ENCODE results near the gene CDAN1.

CDAN1 gene

GRCh38 chr15:42716626-42717025 lies 20.3 kb downstream of the CDAN1 start:
- Histone ChIP-seq H3K4me3 (replicated peaks; ENCODE audit: insufficient read depth, low read length) (no peak overlapping the region), H3K27me3 (ENCODE audit: insufficient read depth, poor library complexity, severe bottlenecking) (no peaks in the 10 kb centered on the region), H3K27ac (replicated peaks) (no peak overlapping the region)
- no peak for DNase-seq (ENCODE audit: low read depth in 1 of 2, low spot score in 1 of 2)
- TF ChIP-seq SPI1 (IDR thresholded peaks at IDR 0.05; ENCODE audit: borderline replicate concordance, low read depth) (no peak), POLR2AphosphoS5 (IDR thresholded peaks at IDR 0.05; ENCODE audit: low read depth) (no peak), REST (IDR thresholded peaks at IDR 0.05; ENCODE audit: insufficient replicate concordance, low read depth) (no peak), GABPA (IDR thresholded peaks at IDR 0.05; ENCODE audit: low read depth) (no peak), CTCF (IDR thresholded peaks at IDR 0.05; ENCODE audit: insufficient read depth, low read length) (no peak)

GRCh38 chr15:42716125-42716524 lies 20.8 kb downstream of the CDAN1 start:
- no peak overlapping the region for H3K27ac ChIP-seq (replicated peaks)
- no peaks in the 10 kb centered on the region for H3K27me3 ChIP-seq (ENCODE audit: insufficient read depth, poor library complexity, severe bottlenecking)
- TF ChIP-seq POLR2AphosphoS5 (IDR thresholded peaks at IDR 0.05; ENCODE audit: low read depth) (no peak), GABPA (IDR thresholded peaks at IDR 0.05; ENCODE audit: low read depth) (no peak), SPI1 (IDR thresholded peaks at IDR 0.05; ENCODE audit: borderline replicate concordance, low read depth) (no peak), CTCF (IDR thresholded peaks at IDR 0.05; ENCODE audit: insufficient read depth, low read length) (no peak), REST (IDR thresholded peaks at IDR 0.05; ENCODE audit: insufficient replicate concordance, low read depth) (no peak)

GRCh38 chr15:42712584-42712983 lies 24.3 kb downstream of the CDAN1 start:
- Histone ChIP-seq H3K4me3 (replicated peaks; ENCODE audit: insufficient read depth, low read length) (no peak overlapping the region), H3K27me3 (ENCODE audit: insufficient read depth, poor library complexity, severe bottlenecking) (no peaks in the 10 kb centered on the region), H3K27ac (replicated peaks) (no peak overlapping the region)
- TF ChIP-seq GABPA (IDR thresholded peaks at IDR 0.05; ENCODE audit: low read depth), result no peak
- TF ChIP-seq REST (IDR thresholded peaks at IDR 0.05; ENCODE audit: insufficient replicate concordance, low read depth), result no peak
- no peak for TF ChIP-seq CTCF (IDR thresholded peaks at IDR 0.05; ENCODE audit: insufficient read depth, low read length)
- no peak for DNase-seq (ENCODE audit: low read depth in 1 of 2, low spot score in 1 of 2)

More at GRCh38 chr15:42716125-42716524, 20.8 kb downstream of the CDAN1 start:
- no peak overlapping the region for H3K4me3 ChIP-seq (replicated peaks; ENCODE audit: insufficient read depth, low read length)
- DNase-seq (ENCODE audit: low read depth in 1 of 2, low spot score in 1 of 2), result no peak
